AG20443 (cell line): ENCODE data around the gene CES2.

Source experiments
- DNase-seq: peaks from one replicate; pipeline ENCODE4 v3.0.0; 2012; ENCODE audit warnings: low spot score, mixed read lengths

Gene CES2

DNA sequence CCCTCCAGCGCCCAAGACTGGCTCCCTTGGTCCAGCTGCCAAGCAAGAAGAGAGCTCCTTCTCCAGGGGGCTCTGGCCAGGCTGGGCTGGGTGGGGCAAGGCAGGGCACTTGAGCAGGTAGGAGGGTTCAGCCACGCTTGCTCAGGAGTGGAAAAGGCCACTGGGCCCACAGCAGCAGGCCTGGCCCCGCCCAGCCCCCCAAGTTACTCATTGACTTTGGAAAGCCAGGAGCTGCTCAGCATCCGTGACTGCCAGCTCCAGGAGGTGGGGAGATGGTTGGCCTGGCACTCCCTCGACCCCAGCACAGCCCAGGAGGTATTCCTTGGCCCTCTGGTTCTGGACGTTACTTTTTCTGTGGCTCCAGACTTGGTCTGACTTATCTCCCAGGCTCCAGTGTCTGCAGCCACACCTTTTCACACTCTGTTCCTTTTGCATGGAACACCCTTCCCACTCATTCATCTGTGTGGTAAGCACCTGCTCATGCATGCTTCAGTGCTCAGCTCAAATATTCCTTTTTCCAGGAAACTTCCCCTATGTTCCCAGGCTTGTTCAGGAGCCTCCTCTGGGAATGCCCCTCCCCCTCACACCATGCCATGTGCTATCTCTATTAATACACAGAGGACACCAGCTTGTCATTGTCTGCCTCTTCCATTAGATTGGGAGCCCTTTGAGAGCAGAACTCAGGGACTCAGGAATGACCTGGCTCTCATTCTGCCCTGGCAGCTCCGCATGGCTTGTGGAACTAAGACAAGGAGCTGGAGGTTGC, 16.3 kb upstream of the CES2 start, which contains the start of gene CDH16:
Gene CDH16 (minus strand): TSS at position 83 of the 766 bp plus-strand sequence. CDS start 820 bp downstream, outside the sequence.
- no peak for DNase-seq

DNA sequence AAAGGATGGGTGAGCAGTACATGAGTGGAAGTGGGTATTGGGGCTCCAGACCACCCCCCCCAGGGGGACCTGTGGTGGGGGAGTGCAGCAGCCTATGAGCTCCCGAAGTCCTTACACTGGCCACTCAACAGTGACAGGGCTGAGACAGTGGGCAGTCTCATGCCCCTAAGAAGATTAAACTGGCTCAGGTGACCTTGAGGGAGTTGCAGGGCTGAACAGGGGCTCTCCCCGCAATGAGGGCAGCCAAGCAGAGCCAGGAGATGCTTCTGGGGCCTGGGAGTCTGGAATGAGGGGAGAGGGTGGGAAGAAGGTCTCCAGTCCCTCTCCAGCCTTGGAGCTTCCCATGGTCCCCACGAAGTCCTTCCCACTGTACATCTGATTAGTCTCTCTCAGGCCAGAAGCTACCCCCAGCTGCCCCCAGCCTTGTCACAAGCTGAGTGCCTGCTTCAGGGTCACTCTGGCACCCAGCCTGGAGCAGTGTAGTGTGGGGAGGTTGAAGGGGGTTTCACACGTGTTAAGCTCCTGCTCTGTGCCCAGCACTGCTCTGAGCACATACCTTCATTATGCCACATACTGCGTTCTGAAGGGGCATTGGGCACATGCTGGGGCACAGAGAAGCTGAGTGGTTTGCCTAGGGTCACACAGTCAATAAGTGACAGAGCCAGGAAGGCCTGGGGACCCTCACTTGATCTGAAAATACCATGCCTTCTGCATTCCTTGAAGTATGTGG, 15.6 kb upstream of the CES2 start:
- no peak for DNase-seq

DNA sequence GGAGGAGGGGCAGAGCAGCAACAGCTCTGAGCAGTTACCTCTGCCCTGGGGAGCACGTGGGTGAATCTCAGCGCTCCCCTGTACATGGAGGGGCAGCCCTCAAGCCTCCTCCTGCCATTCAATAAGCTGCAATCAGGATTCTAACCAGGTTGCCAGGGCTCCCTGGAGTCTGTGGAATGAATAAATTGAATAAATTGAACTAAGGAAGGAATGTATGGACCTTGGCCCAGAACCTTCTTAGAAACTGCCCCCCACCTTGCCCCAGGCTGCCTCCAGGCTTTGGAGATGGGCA, 15.1 kb upstream of the CES2 start:
- DNase-seq: no peak

DNA sequence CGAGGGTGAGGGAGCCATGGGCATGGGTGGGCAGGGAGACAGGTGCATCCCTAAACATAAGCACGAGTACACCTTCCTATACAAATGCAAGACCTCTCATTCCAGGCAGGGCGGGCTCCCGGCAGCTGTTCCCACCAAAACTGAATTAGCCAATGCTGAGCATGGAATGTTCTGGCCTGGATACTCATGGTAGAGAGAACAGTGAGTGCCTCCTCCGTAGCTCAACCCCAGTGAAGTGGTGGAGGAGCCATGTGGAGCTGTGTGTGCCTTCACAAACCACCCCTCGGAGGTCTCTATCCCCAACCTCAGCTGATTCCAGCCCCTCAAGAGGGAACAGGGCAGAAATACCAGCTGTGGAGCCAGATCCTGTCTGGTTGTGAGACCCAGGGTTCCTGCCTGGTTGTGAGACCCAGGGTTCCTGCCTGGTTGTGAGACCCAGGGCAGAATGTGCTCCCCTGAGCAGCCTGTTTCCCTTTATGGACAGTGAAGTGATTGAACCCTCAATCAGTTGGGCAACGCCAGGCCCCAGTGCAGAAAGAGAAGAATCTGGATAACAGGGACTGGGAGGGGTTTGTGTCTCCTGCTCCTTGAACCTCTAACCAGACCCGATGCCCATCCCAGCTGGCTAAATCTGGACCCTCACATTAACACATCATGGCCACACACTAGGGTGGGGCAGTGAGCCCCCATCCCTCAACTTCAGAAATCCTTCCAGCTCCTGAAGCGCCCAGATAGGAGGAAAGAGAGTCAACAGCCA, 14.2 kb upstream of the CES2 start:
- no peak for DNase-seq

DNA sequence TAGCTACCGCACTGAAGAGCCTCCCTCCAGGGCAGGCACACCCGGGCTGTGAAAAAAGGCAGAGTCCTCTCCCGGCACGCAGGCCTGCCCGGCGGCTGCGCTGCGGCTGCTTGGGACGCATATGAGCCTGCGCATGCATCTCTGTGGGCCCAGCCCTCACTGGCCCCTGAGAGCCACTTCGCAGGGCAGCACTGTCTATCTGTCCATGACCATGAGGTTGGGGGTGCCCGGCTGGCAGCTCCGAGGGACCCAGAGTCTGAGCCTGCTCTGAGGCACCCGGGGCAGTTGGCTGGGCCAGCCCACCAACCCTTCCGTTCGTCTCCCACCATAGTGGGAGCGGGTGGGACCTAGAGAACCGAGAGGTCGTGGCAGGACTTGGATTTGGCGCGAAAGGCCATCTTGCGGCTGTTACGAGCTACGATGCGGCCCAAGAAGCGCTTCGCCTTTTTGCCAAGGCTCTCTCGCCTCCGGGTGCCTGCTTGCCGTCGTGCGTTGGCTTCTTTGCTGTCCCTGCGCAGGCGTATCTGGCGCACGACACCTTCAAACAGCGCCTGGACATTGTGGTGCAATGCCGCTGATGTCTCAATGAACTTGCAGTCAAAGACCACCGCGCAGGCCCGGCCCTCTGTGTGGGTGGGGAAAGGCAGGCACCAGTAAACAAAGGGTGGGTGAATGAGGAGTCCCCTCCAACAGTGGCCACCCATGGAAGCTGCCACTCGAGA, 13.4 kb upstream of the CES2 start:
- DNase-seq: no peak

DNA sequence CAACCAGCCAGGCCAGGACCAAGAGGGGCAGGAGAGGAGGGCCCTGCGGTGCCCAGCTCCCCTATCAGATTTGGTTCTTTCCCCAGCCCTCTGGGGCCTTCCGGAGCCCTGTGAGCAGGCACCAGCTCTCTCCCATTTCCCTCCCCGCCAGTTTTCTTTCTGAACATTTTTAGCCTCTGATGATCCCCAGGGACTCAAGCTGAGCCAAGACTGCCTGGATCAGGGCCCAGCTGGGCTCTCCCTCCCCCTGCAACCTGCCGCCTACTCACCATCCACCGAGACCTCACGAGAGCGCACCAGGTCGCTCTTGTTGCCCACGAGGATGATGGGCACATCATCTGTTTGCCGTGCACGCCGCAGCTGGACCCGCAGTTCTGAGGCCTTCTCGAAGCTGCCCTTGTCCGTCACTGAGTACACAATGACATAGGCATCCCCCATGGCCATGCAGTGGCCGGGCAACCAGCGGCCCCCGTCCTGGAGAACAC, 12.0 kb upstream of the CES2 start:
- DNase-seq: no peak

DNA sequence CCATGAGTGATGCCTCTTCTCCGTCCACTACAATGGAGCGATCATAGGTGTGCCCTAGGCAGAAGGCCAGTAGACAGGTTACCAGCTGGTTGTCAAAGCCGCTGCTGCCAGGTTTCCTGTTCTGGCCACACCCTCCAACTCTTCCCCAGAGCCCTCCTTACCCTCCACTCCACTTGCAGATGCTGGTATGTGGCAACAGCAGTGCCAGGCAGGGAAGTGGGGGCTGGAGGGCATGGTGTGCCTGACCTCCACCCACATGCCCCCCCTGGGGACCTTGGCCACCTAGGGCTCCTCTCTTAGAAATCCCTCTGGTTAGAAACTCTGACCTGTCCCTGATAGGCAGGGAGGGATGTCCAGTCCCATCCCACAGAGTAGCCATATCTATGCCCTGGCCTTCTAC, 11.4 kb upstream of the CES2 start:
- DNase-seq: no peak

DNA sequence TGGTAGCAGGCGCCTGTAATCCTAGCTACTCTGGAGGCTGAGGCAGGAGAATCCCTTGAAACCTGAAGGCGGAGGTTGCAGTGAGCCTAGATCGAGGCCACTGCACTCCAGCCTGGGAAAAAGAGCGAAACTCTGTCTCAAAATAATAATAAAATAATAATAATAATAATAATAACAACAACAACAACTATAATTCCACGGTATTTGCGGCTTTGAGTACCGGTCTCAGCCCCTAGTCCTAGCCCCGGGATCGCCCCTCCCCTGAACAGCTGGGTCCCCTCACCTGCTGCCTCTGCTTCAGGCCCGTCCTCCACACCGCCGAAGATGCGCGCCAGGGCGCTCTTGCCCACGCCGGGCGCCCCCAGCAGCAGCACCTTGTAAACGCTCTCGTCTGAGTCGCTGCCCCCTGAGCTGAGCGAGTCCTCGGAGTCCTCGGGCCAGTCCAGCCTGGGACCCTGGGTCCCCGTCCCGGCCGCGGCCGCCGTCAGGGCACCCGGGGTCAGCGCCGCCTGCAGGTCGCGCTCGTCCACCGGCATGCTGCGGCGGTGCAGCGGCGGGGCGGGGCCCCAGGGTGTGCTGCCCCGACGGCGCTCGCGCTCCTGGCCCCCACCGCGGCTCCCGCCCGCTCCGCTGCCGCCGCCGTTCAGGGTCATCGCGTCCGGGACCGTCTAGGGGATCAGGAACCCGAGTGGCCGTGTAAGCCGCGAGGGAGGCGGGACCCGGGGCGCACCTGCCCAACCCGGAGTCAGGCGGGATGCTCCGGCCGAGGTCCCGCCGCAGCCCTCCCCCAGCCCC, 10.6 kb upstream of the CES2 start:
- DNase-seq: peak; percentile 83

DNA sequence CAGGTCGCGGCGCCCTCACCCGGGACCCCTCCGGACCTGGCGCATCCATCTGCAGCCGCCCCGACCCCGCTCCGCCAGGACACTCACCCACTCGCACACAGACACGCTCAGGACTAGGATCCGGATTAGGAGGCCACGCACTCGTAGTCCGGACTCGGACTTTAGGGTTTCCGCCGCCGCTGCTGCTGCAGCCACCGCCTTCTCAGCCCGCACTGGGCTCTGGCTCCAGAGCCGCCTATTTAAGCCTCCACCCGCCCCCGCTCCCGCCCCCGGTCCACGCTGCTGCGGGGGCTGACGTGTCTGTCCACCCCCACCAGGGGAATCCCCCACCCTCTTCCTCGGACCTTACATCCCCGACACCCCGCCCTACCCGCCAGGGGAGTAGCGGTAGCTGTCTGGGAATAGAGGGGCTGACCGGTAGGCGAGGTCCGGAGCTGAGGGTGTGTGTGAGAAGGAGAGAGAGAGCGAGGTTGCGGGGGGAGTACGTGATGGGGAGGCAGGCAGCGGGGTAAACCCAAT, 9.9 kb upstream of the CES2 start, which contains the start of gene RRAD:
Gene RRAD (minus strand): TSS at position 214 of the 519 bp plus-strand sequence. CDS start 356 bp downstream, outside the sequence.
- peak; percentile 55 for DNase-seq

DNA sequence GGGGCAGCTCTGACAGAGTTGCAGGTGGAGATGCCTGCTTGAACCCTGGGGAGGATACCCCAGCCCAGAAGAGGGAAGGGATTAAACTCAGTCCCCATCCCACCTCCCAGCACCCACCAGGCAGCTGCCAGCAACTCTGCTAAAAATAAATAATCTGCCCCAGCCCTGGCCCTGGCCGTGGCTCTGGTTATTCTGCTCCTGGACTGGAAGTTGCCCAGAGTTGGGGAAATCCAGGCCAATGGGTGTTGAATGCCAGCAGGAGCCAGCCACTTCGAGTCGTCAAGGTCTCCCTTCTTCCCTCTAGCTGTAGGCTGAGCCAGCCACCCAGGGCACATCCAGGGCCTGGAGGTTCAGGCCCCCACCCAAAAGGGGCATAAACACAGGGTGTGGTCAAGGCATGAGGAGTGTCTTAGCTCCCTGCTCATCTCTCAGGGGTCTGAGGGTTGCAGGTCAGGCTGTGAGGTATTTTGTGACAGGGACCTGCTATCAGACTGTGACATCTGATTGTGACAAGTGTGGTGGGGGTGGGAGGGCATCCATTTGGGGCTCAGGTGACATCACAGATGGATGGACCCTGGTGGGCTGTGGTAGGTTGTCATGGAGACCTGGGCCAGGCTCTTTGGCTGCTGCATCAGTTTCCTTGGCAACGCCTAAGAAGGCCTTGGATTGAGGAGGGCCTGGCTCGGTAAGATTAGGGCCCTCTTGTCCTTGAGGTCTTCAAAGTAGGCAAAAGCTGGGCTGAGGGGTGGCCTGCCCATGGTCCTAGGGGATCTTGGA, 9.0 kb upstream of the CES2 start:
- no peak for DNase-seq

DNA sequence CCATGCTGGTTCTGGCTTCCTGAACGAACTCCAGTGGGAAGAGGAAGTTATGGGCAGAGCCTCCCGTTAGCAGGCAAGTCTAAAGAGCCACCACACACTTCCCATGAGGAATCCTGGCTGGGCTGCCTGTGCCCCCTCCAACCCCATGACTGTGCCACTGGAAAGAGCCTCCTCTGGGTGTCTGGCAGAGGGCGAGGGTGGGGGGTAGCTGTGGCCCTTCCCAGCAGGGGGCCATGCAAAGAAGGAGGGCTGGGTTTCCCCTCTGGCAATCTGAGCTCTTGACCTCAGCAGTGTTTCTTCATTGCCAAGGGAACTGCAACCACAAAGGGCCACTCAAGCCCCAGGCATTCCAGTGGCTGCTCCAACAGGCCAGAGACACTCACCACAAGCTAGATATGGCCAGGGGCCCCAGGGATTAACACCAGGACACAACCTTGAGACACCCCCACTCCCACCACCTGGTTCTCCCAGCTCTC, 8.3 kb upstream of the CES2 start:
- DNase-seq: peak; percentile 92

DNA sequence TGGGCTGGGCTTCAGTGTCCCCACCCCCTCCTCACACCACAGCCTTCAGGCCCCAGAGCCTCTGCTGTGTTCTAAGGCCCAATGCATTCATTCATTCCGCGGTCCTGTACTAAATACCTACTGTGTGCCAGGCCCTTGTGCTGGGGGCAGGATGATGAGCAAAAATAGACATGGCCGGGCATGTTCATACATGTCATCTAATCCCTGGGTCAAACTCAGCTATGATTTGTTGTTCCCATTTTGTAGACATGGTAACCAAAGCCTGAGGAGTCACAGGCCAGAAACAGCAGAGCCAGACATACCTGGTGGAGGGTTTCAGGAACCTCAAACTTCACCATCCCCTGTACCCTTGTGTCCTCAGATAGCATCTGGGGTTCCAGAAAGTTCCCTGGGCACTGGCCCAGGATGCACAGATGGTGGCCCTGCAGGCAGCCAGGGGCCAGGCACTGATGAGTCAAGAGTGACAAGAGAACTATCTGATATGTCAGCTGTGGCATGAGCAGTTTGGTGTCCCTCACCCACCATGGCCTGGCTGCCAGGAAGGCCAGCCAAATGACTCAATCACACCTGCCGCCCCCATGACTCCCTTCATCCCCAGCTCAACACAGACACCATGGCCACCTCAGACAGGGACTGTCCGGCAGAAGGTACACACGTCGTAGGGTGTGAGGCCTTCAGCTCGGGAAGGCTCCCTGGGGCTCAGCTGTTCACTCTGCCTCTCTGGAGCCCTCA, 7.2 kb upstream of the CES2 start:
- peak; percentile 36 for DNase-seq

DNA sequence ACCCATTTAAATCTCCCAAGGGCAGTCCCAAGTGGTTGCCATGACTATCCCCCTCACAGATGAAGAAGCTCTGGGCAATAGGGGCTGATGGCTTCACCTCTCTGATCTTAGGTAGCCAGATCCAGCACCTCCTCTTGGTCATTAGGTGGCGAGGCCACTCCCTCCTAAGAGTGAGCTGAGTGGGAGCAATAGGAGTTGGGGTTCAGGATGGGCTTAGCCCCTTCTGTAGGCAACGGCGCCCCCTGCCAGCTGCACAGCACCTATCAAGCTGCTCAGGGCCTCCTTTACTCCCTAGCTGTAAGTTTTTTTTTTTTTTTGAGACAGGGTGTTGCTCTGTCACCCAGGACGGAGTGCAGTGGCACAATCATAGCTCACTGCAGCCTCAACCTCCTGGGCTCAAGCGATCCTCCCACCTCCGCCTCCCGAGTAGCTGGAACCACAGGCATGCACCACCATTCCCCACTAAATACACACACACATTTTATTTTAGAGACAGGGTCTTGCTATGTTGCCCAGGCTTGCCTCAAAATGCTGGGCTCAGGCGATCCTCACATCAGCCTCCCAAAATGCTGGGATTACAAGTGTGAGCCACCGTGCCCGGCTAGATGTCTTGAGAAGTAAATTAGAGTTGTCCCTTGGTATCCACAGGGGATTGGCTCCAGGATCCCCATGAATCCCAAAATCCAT, 6.5 kb upstream of the CES2 start:
- DNase-seq: no peak

DNA sequence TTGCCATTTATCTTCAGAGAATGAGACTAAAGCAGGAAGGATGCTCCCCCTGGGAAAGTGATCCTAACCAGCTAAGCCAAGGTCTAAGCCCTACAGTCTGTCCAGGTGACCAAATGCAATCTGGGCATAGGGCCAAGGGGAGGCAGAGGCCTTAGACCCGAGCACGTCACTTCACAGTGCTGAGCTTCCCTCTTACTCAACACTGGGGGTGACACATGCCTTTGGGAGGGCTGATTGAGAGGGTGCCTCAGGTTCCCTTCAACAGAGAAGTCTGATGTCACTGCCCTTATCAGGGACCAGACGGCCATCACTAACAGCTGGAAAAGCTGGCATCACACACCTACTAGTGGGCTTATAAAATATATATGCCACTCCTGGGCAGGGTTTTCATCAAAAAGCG, 5.1 kb upstream of the CES2 start:
- no peak for DNase-seq

DNA sequence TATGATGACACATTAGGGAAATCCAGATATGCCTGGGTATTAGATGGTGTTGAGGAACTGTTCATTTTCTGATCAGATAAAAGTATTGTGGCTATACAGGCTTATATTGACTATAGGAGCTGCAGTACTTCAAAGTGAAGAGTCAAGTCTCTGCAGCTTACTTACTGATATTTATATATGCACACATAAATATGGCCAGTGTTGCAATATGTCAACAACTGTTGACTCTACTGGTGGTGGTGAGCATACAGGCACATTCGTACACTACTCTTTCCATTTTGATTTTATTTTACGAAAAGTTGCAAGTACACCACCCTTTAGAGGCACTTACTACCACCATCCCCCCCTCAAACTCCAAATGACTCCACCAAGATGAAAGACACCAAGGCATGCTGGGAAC, 3.7 kb upstream of the CES2 start:
- no peak for DNase-seq

DNA sequence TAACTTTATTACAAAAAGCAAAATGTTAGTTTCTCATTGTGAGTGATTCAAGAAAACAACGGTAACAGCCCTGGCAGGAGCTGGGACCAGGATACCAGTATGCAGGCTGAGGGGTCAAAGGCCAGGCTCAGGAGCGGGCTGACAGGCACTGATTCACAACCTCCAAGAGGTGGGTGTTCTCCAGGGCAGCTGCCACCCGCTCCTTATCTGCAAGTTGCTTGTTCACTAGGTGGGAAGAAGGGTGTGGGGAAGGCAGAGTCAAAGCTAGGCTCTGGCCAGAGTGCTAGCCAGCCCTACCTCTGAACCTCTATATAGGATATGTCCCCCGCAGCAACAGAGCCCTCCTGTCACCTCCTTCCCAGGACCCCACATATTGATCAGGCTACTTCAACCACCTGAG, 3.2 kb upstream of the CES2 start:
- no peak for DNase-seq

DNA sequence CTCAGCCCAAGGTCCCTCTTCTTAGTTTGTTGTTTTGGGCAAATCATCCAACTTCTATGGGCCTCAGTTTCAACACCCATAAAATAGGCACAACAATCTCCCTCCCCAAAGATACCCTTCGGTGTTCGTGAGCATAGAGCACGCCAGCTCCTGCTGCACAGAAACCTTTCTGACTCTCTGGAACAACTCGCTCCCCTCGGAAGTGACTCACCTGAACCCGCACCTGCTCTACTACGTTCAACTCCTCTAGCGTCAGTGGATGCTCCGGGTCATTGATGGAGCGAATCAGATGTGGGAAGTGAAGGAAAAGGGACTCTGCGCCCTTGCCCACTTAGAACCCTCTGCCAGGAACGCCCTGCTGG, 1.6 kb upstream of the CES2 start:
- DNase-seq: no peak

DNA sequence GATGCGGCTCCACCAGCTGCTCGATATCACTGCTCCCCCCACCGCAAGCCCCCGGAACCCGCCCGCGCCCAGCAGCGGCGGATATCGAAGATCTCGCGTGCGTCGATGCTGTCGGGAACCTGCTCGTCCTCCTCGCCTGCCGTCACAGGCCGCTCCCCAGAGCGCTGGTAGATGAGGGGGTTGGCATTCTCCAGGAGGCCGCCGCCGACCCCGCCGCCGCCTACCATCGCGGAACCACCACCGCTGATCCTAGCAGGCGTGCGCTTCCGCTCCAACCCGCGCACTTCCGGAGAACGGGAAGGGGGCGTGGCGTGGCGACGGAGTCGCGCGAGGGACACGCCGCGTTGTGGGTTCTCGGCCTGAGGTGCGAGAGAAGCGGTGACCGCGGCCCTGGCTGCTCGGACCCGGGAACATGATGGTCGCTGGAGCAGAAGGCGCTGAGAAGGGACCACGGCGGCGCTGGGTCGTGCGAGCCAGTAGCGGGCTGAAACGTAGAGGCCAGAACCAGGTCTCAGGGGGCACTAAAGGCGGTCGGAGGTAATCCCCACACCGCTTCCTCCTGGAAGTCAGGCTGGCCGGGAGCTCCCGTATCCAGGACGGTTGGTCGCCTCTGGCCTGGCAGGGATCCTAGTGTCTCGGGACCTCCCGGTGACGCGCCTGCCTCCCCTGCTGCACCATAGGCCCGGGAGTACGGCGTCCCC, 1.0 kb upstream of the CES2 start, which contains the start of gene CIAO2B:
Gene CIAO2B (minus strand): TSS at position 265 of the 701 bp plus-strand sequence. CDS start 38 bp downstream, at position 227.
- DNase-seq: peak; percentile 95
